Kidney epithelial cell (primary cell): ENCODE results near the gene PPFIBP1. TPM values are rescaled to one million over a fixed set of nuclear protein-coding genes. Genes with fewer than 3 reads are reported as not detected.

ENCODE experiments used
- DNase-seq: peaks from one replicate; pipeline ENCODE4 v3.0.0-alpha.2; 2010; ENCODE audit warnings: low read depth
- H3K27me3 ChIP-seq: 2 replicates; pipeline ENCODE4 v1.6.0; 2011; ENCODE audit warnings: low read length; ENCODE audit not compliant: control insufficient read depth, insufficient read depth
- H3K36me3 ChIP-seq: 2 replicates; pipeline ENCODE4 v1.5.1; 2011; ENCODE audit warnings: low read length; ENCODE audit not compliant: control insufficient read depth, insufficient read depth
- H3K4me3 ChIP-seq: 2 replicates; pipeline ENCODE4 v1.5.1; 2011; ENCODE audit warnings: low read depth, mild to moderate bottlenecking, control low read depth, low read length
- total RNA-seq: library from RNA; depleted of rRNA; stranded (reverse); fragments of >200 nt; gene quantifications from 2 replicates; pipeline ENCODE4 v1.2.3, GENCODE V29; 2015
- TF ChIP-seq, protein P1 (sequence below): IDR thresholded peaks from 2 replicates; pipeline ENCODE4 v1.5.1; 2011; ENCODE audit warnings: mild to moderate bottlenecking, moderate library complexity, low read length, control low read depth, inconsistent platforms; ENCODE audit not compliant: insufficient read depth, poor library complexity, severe bottlenecking

The PPFIBP1 gene
- total RNA-seq, 1 donor from 2014 or later = 119 TPM

DNA sequence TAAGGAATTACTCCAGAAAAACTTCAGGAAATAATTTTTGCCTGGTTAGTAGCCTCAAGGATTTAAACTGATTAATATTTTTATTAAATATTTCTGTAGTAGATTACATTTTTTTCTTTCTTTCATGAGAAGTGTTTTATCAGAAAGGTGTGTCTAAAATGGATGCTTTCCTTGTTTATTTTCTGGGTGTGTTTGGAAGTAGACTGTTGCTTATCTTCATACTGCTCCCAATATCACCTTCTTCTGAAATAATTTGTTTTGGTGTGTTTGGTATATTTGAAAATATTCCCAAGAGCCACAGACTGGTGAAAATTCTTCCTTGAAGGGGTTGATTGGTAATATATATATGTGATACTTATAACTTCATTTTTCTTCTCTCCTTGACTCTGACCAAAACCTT lies 162.1 kb downstream of the PPFIBP1 start:
- Histone ChIP-seq H3K27me3 (no peaks in the 10 kb centered on the region), H3K36me3 (peaks cover 2% of the 10 kb centered on the region)

DNA sequence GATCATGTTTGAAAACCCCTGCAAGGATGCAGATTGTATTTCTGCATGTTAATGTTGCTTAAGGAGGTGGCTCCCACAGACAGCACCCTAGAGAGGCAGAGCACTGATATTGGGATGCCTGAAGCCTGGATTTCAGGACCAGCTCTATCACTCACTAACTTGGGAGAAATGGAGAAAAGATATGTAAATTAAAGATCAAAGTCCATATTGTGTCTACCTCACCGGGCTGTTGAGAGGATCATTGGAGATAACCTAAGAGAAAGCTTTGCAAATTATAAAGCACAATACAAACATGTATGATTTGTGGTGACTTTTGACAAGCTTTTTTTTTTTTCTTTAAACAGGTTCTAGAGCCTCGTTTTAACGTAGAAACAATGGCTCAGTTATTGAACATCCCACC lies 164.7 kb downstream of the PPFIBP1 start:
- no peaks in the 10 kb centered on the region for H3K27me3 ChIP-seq
- no peak for DNase-seq
- TF ChIP-seq, protein P1, sequence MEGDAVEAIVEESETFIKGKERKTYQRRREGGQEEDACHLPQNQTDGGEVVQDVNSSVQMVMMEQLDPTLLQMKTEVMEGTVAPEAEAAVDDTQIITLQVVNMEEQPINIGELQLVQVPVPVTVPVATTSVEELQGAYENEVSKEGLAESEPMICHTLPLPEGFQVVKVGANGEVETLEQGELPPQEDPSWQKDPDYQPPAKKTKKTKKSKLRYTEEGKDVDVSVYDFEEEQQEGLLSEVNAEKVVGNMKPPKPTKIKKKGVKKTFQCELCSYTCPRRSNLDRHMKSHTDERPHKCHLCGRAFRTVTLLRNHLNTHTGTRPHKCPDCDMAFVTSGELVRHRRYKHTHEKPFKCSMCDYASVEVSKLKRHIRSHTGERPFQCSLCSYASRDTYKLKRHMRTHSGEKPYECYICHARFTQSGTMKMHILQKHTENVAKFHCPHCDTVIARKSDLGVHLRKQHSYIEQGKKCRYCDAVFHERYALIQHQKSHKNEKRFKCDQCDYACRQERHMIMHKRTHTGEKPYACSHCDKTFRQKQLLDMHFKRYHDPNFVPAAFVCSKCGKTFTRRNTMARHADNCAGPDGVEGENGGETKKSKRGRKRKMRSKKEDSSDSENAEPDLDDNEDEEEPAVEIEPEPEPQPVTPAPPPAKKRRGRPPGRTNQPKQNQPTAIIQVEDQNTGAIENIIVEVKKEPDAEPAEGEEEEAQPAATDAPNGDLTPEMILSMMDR = no peak
- peaks cover 2% of the 10 kb centered on the region for H3K36me3 ChIP-seq
- H3K4me3 ChIP-seq = no peak overlapping the region

More for the DNA sequence above, 162.1 kb downstream of the PPFIBP1 start:
- no peak overlapping the region for H3K4me3 ChIP-seq
- no peak for DNase-seq
- TF ChIP-seq, protein P1 = no peak

DNA sequence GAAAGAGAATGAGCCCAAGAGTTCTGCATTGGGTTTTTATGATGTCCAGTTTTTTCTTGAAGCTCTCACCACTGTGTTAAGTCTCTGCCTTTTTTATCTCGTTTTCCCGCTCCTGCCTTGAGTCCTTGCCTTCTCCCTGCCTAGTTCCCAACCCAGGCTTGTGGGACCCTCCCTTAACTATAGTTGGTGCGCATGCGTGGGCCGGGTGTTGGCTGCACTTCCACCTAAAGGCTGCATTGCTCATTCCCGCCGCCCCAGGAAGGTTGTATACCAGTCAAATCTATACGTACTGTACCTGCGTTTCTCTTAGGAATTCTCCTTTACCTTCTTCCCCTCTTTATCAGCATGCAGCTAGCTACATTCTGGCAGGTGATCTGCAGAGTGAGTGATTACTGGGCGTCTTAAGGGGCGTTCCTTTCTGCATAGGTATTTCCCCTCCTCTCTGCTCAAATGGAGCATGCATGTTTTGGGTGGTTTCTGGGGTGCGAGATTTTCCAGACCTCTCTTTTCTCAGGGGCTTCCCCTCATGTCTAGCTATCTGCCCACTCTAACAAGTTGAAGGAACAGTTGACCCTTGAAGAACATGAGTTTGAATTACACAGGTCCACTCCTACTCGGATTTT lies 165.7 kb downstream of the PPFIBP1 start:
- H3K4me3 ChIP-seq = no peak overlapping the region
- TF ChIP-seq, protein P1 = no peak
- DNase-seq = no peak
- no peaks in the 10 kb centered on the region for H3K27me3 ChIP-seq
- peaks cover 2% of the 10 kb centered on the region for H3K36me3 ChIP-seq

DNA sequence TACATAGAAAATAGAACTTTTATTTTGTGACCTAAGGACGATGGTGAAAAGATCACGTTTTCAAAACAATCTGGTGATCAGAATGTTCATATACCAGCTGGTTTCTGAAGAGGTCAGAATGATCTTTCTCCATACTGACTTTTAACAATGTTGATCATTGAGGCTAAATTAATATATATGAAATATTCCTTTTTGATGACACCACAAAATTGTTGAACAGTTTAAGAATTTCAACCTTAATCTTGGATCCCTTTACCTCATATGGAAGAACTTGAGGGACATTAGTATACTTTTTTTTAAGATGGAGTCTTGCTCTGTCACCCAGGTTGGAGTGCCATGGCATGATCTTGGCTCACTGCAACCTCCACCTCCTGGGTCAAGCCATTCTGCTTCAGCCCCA lies 169.4 kb downstream of the PPFIBP1 start:
- TF ChIP-seq, protein P1 = no peak
- Histone ChIP-seq H3K36me3 (peaks cover 5% of the 10 kb centered on the region), H3K27me3 (no peaks in the 10 kb centered on the region), H3K4me3 (no peak overlapping the region)
- no peak for DNase-seq

DNA sequence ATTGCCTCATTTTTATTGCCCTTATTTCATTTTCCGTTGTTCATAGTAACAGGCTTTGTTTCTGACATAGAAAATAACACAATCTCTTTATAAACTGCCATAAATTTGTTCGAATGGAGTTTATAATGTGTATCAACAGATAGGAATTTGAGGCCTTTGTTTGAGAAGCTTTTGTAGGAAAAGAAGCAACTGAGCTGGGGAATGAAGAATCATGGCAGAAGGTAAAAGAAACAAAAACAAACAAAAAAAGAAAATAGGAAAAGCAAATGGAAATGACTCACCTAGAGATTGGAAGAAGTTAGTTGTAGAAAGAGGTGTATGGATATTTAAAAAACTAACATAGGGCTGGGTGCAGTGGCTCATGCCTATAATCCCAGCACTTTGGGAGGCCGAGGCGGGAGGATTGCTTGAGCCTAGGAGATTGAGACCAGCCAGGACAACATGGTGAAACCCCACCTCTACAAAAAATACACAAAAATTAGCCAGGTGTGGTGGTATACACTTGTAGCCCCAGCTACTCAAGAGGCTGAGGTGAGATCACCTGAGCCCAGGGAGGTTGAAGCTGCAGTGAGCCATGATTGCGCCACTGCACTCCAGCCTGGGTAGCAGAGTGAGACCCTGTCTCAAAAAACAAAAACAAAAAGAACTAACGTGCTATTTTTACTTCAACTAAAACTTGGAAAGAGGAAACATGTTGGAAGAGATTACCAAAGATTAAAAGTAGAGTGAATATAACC lies 171.7 kb downstream of the PPFIBP1 start:
- TF ChIP-seq, protein P1 = no peak
- H3K4me3 ChIP-seq = no peak overlapping the region
- no peak for DNase-seq
- H3K27me3 ChIP-seq = no peaks in the 10 kb centered on the region
- peaks cover 4% of the 10 kb centered on the region for H3K36me3 ChIP-seq

DNA sequence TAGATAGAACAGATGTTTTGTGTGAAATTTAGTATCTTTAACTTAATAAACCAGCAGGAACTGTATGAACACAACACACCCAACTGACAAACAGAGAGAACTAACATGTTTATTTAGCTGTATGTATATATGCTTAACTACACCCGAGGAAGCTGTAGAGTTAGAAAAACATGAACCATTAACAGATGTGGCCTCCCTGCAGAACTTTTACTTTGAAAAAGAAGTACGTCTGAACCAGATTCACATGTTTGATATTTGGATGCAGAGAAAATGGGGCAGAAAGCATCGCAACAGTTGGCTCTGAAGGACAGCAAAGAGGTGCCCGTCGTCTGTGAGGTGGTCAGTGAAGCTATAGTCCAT lies 172.3 kb downstream of the PPFIBP1 start, which contains the start of gene REP15:
REP15 (plus strand) TSS at position 155 of the 360 bp plus-strand sequence; CDS start at position 271, 116 bp downstream.
- Histone ChIP-seq H3K4me3 (no peak within 1 kb of the TSS), H3K36me3 (peaks cover 4% of the 10 kb centered on the region), H3K27me3 (no peaks in the 10 kb centered on the region)
- TF ChIP-seq, protein P1 = no peak
- no peak for DNase-seq
